Measurements from ENCODE around the gene INO80. TPM values are rescaled to one million over a fixed set of nuclear protein-coding genes. Genes with fewer than 3 reads are reported as not detected.

Gene INO80
- polyA plus RNA-seq, 3 donors = 21.3 to 24.7 (median 22.4) TPM

DNA sequence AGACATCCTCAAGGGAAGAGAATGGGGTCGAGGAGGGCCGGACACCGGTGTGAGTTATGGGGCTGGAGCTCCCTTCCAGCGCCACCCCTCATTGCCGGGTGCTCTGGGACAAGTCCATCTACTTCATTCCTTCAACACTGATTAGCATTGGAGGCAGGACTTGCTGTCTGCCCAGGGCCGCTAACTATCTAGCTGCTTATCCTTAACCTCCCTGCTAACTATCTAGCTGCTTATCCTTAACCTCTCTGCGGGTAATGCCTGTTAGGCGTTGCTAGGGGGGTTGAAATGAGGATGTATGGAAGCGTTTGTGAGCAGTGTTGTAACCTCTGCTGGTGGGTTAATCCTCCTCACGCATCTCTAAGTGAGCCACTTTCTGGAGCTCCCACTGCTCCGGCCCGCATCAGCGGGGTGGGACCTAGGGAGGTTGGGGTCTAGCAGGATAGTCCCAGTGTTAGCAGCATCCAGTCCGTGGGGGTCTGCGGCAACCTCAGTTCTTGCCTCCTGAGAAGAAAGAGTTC is 173.7 kb downstream of the INO80 start:
- DNase-seq (ENCODE audit: extremely low read depth in 1 of 11, low read depth in 9 of 11, low spot score in 4 of 11) = no peak

DNA sequence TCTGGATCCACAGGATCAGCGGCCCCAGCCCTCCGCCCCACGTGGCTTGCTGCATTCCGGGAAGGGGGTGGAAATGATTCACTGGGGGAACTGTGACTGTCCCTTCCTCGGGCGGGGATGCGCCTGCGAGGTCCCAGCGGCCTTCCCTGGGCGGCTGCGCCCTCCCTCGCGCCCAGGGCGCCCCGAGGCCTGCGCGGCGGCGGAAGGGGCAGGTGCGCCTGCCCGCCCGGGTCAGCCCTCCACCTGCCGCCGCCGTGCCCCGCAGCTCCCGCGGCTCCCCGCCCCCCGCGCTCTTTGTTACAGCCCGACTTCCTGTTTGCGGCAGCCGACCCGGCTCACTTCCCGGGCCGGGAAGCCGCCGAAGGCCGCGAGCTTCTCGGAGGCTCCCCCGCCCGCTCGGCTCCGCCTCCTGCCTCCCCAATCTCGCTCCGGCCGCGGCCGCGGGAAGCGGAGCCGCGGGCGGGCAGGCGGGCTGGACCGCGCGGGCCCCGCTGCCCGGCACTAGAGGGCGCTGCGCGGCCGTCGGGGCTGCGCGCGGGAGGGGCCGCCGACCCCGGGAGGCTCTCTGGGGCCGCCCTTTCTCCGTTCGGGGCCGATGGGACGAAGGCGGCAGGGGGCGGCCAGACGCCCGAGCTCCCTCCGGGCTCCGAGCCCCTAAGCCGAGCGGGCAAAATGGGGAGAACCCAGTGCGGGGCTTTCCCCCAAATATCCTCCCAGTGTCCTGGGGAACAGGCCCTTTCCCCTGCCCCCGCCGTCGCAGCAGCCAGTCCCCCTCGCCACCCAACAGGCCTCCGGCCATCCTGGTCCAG is 174.3 kb downstream of the INO80 start:
- DNase-seq (ENCODE audit: extremely low read depth in 1 of 11, low read depth in 9 of 11, low spot score in 4 of 11) = peak in 7 of 11 donors; percentile 62 to 80 (median 76)

DNA sequence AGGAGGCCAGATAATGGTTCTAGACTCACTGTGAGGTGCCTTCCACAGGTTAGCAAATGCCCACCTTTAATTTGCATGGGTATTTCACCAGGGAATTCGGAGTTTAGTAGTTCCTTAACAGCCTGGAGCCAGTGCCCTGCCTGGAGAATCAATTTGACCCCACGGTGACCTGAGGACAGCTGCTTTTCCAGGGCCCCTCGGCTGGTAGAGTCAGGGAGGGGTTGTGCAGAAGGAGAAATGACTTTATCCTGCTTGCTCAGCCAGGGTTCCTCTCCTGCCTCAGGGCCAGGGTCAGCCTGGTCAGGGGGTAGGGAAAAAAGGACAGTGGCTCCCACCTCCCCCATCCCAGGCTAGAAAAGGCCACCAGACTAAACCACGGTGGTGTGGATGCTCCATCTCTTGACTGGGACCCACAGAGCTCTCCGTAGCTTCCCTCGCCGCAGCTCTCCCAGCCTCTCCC is 175.0 kb downstream of the INO80 start:
- no peak for DNase-seq (ENCODE audit: extremely low read depth in 1 of 11, low read depth in 9 of 11, low spot score in 4 of 11)

DNA sequence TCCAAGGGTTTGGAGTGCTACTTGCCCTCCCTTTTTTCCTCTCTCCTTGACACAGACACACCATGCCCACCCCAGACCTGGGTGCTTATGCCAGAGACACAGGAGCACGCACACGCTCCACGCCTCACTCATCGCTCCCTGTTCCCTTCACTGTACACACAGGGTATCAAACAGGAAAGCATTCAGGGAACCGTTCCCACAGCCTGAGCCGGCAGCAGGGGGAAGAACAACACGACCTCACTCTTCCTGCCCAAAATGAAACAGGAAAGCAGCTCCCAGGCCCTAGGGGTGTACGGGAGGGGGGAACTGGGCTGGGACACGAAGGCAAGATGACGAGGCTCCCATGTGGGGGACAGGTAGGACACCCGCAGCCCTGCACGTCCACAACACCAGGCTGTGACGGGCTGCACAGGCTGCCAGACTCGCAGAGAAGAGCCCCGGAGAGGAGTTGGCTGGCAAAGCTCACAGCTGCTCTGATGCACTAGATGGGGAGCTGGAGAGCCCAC is 175.7 kb downstream of the INO80 start:
- no peak for DNase-seq (ENCODE audit: extremely low read depth in 1 of 11, low read depth in 9 of 11, low spot score in 4 of 11)

DNA sequence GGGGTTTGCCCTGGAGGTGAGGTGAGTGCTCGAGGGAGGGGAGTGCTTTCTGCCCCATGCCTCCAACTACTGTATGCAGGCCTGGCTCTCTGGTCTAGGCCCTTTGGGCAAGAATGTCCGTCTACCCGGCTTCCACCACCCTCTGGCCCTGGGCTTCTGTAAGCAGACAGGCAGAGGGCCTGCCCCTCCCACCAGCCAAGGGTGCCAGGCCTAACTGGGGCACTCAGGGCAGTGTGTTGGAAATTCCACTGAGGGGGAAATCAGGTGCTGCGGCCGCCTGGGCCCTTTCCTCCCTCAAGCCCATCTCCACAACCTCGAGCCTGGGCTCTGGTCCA is 177.6 kb downstream of the INO80 start:
- no peak for DNase-seq (ENCODE audit: extremely low read depth in 1 of 11, low read depth in 9 of 11, low spot score in 4 of 11)

DNA sequence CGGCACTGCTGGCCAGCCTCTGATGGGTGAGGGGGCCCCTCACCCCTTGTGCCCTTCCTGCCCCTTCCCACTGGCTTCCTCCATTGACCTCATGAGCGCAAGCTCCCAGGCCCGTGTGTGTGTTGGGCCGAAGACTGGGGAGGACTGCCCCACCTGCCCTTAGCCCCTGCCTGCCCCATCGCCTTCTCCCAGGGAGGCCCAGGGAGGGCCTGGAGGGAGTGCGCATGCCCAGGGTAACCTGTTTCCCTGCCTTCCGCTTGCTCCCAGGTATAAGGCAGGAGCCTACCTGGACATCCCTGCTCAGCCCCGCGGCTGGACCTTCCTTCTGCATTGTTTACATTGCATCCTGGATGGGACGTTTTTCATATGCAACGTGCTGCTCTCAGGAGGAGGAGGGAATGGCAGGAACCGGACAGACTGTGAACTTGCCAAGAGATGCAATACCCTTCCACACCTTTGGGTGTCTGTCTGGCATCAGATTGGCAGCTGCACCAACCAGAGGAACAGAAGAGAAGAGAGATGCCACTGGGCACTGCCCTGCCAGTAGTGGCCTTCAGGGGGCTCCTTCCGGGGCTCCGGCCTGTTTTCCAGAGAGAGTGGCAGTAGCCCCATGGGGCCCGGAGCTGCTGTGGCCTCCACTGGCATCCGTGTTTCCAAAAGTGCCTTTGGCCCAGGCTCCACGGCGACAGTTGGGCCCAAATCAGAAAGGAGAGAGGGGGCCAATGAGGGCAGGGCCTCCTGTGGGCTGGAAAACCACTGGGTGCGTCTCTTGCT is 178.1 kb downstream of the INO80 start:
- DNase-seq (ENCODE audit: extremely low read depth in 1 of 11, low read depth in 9 of 11, low spot score in 4 of 11) = no peak

DNA sequence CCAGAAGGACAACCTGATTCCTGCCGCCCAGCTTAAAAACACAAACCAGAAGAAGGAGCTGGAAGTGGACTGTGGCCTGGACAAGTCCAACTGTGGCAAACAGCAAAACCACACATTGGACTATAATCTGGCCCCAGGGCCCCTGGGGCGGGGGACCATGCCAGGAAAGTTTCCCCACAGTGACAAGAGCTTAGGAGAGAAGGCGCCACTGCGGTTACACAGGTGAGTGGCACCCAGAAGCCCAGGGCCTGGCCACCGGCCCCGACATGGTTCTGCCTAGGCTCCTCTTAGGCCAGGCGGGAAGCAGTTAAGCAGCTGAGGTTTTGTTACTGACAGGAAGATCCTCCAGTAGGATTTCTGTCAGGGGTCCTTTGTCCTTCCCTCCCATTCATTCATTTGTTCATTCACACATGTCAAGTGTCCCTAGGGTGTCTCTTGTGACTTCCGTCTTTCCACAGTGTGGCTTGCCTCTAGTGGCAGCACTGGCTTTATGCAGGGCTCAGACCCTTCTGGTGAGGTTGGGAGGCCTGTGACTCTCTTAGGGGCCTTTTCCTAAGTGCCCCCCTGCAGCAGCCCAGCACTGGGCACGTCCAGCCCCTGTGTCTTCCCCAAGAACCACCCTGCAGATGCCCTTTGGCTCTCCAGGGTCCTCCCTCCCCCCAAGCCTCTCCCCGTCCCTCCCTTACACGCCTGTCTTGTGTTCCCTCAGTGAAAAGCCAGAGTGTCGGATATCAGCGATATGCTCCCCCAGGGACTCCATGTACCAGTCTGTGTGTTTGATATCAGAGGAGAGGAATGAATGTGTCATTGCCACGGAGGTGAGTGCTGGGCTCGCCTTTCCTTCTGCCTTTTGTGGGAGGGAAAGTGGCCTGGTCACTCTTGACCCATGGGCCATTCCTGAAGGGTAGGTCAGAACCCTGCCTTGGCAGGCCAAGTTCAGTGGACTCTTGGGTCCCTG is 179.1 kb downstream of the INO80 start:
- no peak for DNase-seq (ENCODE audit: extremely low read depth in 1 of 11, low read depth in 9 of 11, low spot score in 4 of 11)

DNA sequence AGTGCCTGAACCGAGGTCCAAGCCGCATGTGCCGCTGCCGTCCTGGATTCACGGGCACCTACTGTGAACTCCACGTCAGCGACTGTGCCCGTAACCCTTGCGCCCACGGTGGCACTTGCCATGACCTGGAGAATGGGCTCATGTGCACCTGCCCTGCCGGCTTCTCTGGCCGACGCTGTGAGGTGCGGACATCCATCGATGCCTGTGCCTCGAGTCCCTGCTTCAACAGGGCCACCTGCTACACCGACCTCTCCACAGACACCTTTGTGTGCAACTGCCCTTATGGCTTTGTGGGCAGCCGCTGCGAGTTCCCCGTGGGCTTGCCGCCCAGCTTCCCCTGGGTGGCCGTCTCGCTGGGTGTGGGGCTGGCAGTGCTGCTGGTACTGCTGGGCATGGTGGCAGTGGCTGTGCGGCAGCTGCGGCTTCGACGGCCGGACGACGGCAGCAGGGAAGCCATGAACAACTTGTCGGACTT is 179.8 kb downstream of the INO80 start:
- no peak for DNase-seq (ENCODE audit: extremely low read depth in 1 of 11, low read depth in 9 of 11, low spot score in 4 of 11)

DNA sequence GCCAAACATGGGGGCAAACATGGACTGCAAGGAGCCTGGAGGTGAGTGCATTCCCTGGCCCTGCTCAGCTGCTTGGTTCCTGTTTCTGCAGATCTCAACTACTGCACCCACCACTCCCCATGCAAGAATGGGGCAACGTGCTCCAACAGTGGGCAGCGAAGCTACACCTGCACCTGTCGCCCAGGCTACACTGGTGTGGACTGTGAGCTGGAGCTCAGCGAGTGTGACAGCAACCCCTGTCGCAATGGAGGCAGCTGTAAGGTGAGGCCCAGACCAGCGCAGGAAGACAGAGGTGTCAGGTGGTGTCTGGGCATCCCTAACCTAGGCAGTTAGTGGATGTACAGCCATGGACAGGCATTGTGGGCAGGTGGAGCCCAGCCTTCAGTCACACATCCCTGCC is 181.6 kb downstream of the INO80 start:
- no peak for DNase-seq (ENCODE audit: extremely low read depth in 1 of 11, low read depth in 9 of 11, low spot score in 4 of 11)

DNA sequence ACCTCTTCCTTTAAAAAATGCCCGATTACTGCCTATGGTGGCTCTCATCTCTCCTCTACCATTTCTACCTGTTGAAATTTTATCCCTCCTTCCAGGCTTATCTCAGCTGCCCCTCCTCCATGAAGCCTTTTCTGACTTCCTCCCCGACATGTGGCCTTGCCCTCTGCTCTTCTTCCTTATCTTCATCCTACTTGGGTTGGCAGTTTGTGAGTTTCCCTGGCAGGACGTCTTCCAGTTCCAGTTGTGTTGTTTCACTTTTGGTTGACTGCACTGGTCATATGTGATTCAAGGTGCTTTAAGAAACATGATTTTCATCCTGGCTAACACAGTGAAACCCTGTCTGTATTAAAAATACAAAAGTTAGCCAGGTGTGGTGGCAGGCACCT is 182.6 kb downstream of the INO80 start:
- DNase-seq (ENCODE audit: extremely low read depth in 1 of 11, low read depth in 9 of 11, low spot score in 4 of 11) = no peak

DNA sequence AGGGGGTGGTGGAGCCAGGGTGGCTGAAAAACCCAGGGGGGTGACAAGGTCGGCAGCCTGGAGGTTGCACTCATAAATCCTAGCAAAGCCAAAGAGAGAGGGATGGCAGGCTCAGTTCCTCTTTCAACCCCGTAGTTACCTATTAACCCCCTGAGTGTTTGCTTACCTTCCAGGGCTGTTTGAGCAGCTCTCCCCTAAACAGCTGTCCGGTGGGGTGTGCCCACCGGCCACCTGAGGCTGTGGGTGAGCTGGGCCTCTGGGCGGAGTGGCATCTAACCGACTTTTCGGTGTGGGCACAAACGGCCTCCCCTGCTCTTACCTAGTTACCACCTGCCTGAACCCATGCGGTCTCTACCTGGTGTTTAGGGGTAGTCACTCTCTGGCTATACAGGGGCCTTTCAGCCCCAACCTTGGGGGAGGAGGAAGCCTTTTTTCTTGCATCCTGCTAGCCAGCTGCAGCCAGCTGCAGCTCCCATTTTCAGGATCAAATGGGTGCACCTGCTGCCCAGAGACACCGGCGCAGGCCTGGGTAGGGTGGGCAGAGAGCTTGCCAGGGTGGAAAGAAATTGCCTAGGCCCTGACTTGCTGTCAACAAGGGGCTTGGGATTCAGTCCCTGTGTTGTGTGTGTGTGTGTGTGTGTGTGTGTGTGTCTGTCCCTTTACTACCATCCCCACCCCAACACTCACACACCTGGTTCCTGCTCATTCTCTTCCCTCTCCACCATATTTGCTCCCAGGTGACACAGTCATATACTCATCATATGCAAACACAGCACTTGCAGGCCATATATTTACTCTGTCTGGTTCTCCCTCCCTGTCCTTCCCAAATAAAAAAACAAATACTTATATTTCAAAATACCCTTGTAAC is 183.2 kb downstream of the INO80 start:
- no peak for DNase-seq (ENCODE audit: extremely low read depth in 1 of 11, low read depth in 9 of 11, low spot score in 4 of 11)

DNA sequence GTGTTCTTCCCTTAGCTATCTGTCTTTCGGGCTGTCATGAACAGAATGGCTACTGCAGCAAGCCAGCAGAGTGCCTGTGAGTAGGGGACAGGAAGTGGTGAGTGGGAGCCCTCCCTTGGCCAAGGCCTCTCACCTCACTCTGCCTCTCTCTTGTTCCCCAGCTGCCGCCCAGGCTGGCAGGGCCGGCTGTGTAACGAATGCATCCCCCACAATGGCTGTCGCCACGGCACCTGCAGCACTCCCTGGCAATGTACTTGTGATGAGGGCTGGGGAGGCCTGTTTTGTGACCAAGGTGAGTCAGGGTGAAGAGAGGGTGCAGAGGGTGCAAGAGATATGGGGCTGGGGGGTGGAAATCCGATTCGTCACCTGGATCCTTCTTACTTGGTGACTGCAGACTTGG is 183.9 kb downstream of the INO80 start:
- DNase-seq (ENCODE audit: extremely low read depth in 1 of 11, low read depth in 9 of 11, low spot score in 4 of 11) = no peak

DNA sequence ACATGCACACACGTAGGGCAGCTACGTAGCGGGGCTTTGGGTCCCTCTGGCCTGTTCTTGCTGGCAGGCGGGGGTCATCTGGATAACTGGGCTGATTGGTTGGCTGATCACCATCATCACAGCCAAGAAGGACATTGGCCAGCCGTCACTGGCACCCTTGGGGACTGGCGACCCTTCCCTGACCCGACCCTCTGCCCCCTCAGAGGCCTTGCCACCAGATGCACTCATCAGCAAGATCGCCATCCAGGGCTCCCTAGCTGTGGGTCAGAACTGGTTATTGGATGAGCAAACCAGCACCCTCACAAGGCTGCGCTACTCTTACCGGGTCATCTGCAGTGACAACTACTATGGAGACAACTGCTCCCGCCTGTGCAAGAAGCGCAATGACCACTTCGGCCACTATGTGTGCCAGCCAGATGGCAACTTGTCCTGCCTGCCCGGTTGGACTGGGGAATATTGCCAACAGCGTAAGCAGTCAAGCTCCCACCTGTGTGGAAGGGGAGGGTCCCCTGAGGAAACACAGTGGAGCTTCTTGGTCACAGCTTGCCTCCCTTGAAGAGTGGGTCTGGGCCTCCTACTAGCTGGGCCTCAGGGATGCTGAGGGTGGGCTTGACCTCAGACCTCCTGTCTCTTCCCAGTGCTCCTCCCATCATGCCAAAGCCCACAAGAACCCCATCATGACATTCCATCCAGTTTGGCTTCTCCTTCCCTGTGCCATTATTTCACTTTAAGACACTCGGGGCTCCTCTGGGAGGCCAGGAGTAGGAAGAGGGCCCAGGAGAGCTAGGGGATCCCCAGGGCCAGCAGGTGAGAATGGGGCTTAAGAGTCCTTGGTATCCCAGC is 184.6 kb downstream of the INO80 start:
- DNase-seq (ENCODE audit: extremely low read depth in 1 of 11, low read depth in 9 of 11, low spot score in 4 of 11) = no peak

DNA sequence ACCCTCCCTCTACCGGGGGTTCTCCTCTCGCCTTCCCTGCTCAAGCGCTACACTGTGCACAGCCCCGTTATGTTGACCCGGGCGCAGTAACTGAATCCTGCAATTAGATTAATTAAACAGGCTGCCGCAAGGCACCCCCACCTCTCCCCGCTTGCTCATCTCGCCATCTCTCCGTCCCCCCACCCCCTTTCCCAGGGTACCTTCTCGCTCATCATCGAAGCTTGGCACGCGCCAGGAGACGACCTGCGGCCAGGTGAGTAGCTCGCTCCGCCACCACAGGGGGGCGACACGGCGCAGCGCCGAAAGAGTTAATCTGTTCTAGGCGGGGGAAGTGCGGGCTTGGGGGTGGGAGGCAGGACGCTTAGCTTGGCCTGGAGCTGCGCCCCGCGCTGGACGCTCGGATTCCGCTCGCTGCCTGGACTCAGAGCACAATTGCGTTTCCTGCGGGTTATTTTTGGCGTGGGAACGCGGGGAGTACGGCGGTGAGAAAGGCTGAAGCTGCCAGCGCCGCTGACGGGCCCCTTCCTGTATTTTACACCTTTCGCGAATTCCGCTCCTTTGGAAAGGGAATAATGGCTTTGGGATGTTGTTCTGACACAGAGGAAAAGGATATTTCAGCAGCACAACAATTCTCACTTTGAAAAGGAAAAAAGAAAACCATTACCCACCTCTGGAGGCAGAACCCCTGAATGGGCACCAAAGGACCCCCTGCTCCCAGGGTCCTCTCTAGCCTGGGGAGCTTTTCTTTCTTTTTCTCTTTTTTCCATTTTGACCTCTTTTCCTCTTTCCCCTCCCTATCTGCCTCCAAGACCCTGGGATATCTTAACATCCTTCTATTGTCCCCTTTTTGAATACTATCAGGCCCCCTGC is 185.4 kb downstream of the INO80 start:
- no peak for DNase-seq (ENCODE audit: extremely low read depth in 1 of 11, low read depth in 9 of 11, low spot score in 4 of 11)

DNA sequence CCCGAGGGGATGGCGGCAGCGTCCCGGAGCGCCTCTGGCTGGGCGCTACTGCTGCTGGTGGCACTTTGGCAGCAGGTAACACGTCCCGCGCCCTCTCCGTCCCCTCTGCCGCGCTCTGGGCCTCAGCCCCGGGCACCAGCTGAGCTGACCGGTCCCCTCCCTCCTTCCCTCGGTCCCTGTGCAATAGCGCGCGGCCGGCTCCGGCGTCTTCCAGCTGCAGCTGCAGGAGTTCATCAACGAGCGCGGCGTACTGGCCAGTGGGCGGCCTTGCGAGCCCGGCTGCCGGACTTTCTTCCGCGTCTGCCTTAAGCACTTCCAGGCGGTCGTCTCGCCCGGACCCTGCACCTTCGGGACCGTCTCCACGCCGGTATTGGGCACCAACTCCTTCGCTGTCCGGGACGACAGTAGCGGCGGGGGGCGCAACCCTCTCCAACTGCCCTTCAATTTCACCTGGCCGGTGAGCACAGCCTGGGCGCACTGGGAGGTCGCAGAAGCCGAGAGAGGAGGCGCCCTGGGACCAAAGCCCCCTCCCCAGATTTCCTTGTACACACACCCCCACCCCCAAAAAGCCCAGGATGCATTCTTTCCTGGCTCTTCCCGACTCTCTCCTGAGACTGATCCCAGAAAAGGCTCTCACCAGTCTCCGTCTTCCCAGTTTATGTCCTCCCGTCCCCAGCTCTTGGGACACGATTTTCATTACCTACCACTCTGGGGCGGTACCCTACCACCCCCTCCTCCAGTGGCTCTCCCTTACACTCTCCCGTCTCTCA is 186.2 kb downstream of the INO80 start:
- no peak for DNase-seq (ENCODE audit: extremely low read depth in 1 of 11, low read depth in 9 of 11, low spot score in 4 of 11)

Data from renal cortex interstitium (tissue), 11 donors.